SK-N-SH (cell line): ENCODE results near the gene PSMD13. TPM values are rescaled to one million over a fixed set of nuclear protein-coding genes. Genes with fewer than 3 reads are reported as not detected.

Experiments
- CTCF ChIA-PET: fragments of 300-600, 350-600 bp; formaldehyde crosslinking; extraction: SDS; loops from one replicate; lab custom pipeline; 2021; lab: Yijun Ruan, JAX
- POLR2A ChIA-PET: fragments of 350-600 bp; sonication (Branson Sonifier 250); formaldehyde crosslinking; extraction: SDS; loops from one replicate; lab custom pipeline; 2020; ENCODE audit warnings: antibody characterized with exemption, inconsistent platforms; lab: Yijun Ruan, JAX
- DNase-seq: peaks from one replicate; pipeline ENCODE4 v3.0.0; 2012
- H2AFZ ChIP-seq: fragments of 200-600 bp; sonication (generic); 2 replicates; pipeline ENCODE4 v1.8.1; 2016; ENCODE audit warnings: antibody characterized with exemption, mild to moderate bottlenecking, low read depth
- H3F3A ChIP-seq: fragments of 200-600 bp; sonication (generic); replicated peaks from 2 replicates; pipeline ENCODE3; 2016; ENCODE audit warnings: antibody characterized with exemption, mild to moderate bottlenecking; ENCODE audit not compliant: insufficient read depth
- H3K27ac ChIP-seq, 2 experiments: fragments of 200-500 bp in 1 of 2; fragments of 200-600 bp in 1 of 2; sonication (Bioruptor generic) in 1 of 2; sonication (generic), shearing (Covaris generic) in 1 of 2; 2 replicates each; pipeline versions ENCODE4 v1.5.1 to v1.6.1; 2014 to 2016; ENCODE audit warnings: low read depth in 2 of 2, inconsistent platforms in 1 of 2, low read length in 1 of 2, mild to moderate bottlenecking in 1 of 2, mixed read lengths in 1 of 2
- H3K27me3 ChIP-seq: fragments of 200-600 bp; sonication (generic), shearing (Covaris generic); 2 replicates; pipeline ENCODE4 v1.6.1; 2016; ENCODE audit warnings: mixed run types; ENCODE audit not compliant: insufficient read depth
- H3K36me3 ChIP-seq, 2 experiments: fragments of 200-500 bp in 1 of 2; fragments of 200-600 bp in 1 of 2; sonication (Bioruptor generic) in 1 of 2; sonication (generic) in 1 of 2; replicated peaks in 1 of 2; 2 replicates each; pipeline versions ENCODE3 to v1.5.1; 2014 to 2016; ENCODE audit warnings: low read length in 1 of 2, mild to moderate bottlenecking in 1 of 2; ENCODE audit not compliant: insufficient read depth in 2 of 2, control insufficient read depth in 1 of 2
- H3K4me1 ChIP-seq, 2 experiments: fragments of 200-500 bp in 1 of 2; fragments of 200-600 bp in 1 of 2; sonication (Bioruptor generic) in 1 of 2; sonication (generic), shearing (Covaris generic) in 1 of 2; 2 replicates each; pipeline versions ENCODE4 v1.5.1 to v1.6.1; 2014 to 2016; ENCODE audit warnings: low read depth in 1 of 2, low read length in 1 of 2, mixed run types in 1 of 2; ENCODE audit not compliant: insufficient read depth in 2 of 2, control insufficient read depth in 1 of 2
- H3K4me2 ChIP-seq: fragments of 200-600 bp; sonication (generic), shearing (Covaris generic); 2 replicates; pipeline ENCODE4 v1.6.1; 2017; ENCODE audit warnings: mixed run types
- H3K4me3 ChIP-seq, 2 experiments: fragments of 200-500 bp in 1 of 2; fragments of 200-600 bp in 1 of 2; sonication (Bioruptor generic) in 1 of 2; sonication (generic), shearing (Covaris generic) in 1 of 2; 2 replicates each; pipeline versions ENCODE4 v1.5.1 to v1.8.1; 2014 to 2016; ENCODE audit warnings: low read depth in 2 of 2, inconsistent platforms in 1 of 2, low read length in 1 of 2, mild to moderate bottlenecking in 1 of 2, mixed read lengths in 1 of 2, moderate library complexity in 1 of 2
- H3K79me2 ChIP-seq: fragments of 200-600 bp; sonication (generic); 2 replicates; pipeline ENCODE4 v1.8.1; 2017; ENCODE audit warnings: mild to moderate bottlenecking; ENCODE audit not compliant: insufficient read depth
- H3K9ac ChIP-seq: fragments of 200-600 bp; sonication (generic); 2 replicates; pipeline ENCODE4 v1.6.1; 2017; ENCODE audit warnings: mixed run types
- H3K9me2 ChIP-seq: fragments of 200-600 bp; sonication (generic); 2 replicates; pipeline ENCODE4 v1.6.1; 2017; ENCODE audit warnings: mixed run types
- H3K9me3 ChIP-seq: fragments of 200-600 bp; sonication (generic); 2 replicates; pipeline ENCODE4 v1.6.1; 2017; ENCODE audit warnings: mixed run types, mild to moderate bottlenecking, moderate library complexity
- H4K20me1 ChIP-seq: fragments of 200-600 bp; sonication (generic); 2 replicates; pipeline ENCODE4 v1.6.1; 2017; ENCODE audit warnings: mild to moderate bottlenecking, mixed run types; ENCODE audit not compliant: insufficient read depth
- ELF1 ChIP-seq: IDR thresholded peaks from 2 replicates; pipeline ENCODE4 v1.4.0; 2012
- FOXM1 ChIP-seq: IDR thresholded peaks from 2 replicates; pipeline ENCODE4 v1.4.0; 2012; ENCODE audit warnings: low read depth, mild to moderate bottlenecking
- GABPA ChIP-seq: IDR thresholded peaks from 2 replicates; pipeline ENCODE4 v1.4.0; 2012; ENCODE audit warnings: low read depth, mild to moderate bottlenecking
- JUND ChIP-seq: IDR thresholded peaks from 2 replicates; pipeline ENCODE4 v1.4.0; 2012
- MEF2A ChIP-seq: IDR thresholded peaks from 2 replicates; pipeline ENCODE4 v1.4.0; 2012; ENCODE audit warnings: low read depth, borderline replicate concordance
- NFIC ChIP-seq: IDR thresholded peaks from 2 replicates; pipeline ENCODE4 v1.4.0; 2012; ENCODE audit warnings: borderline replicate concordance
- NRF1 ChIP-seq: IDR thresholded peaks from 2 replicates; pipeline ENCODE4 v1.6.1; 2012; ENCODE audit warnings: low read depth, mild to moderate bottlenecking, low read length
- POLR2AphosphoS5 ChIP-seq: IDR thresholded peaks from 2 replicates; pipeline ENCODE4 v1.6.1; 2012; ENCODE audit warnings: low read depth, low read length
- RFX5 ChIP-seq: IDR thresholded peaks from 2 replicates; pipeline ENCODE4 v1.6.1; 2012; ENCODE audit warnings: mild to moderate bottlenecking, improper control_type of control experiment, low read length
- SIN3A ChIP-seq: IDR thresholded peaks from 2 replicates; pipeline ENCODE4 v1.6.1; 2012; ENCODE audit warnings: low read depth, mild to moderate bottlenecking, low read length, moderate library complexity, borderline replicate concordance
- TAF1 ChIP-seq: IDR thresholded peaks from 2 replicates; pipeline ENCODE4 v1.6.1; 2012; ENCODE audit warnings: low read depth, mild to moderate bottlenecking, low read length, moderate library complexity, borderline replicate concordance
- TCF12 ChIP-seq: IDR thresholded peaks from 2 replicates; pipeline ENCODE4 v1.4.0; 2012
- TEAD4 ChIP-seq: IDR thresholded peaks from 2 replicates; pipeline ENCODE4 v1.4.0; 2012; ENCODE audit warnings: mild to moderate bottlenecking, borderline replicate concordance; ENCODE audit not compliant: insufficient read depth
- YY1 ChIP-seq: IDR thresholded peaks from 2 replicates; pipeline ENCODE4 v1.4.0; 2012; ENCODE audit warnings: low read depth, mild to moderate bottlenecking
- WGBS: methylation state at CpG from one replicate; pipeline ENCODE4 v1.1.6; 2017; ENCODE audit warnings: low lambda C conversion rate; 5-methylcytosine and 5-hydroxymethylcytosine counted together
- polyA plus RNA-seq, 3 experiments: library from polyadenylated mRNA; depleted of rRNA; stranded (reverse); fragments of >200 nt; gene quantifications; 2 replicates each; pipeline ENCODE4 v1.2.3, GENCODE V29; 2012
- TF ChIP-seq, protein P1 (sequence below): IDR thresholded peaks from 2 replicates; pipeline ENCODE4 v1.6.1; 2012; ENCODE audit warnings: mild to moderate bottlenecking, low read depth, low read length, moderate library complexity
- TF ChIP-seq, protein P2 (sequence below): fragments of 150-350 bp; IDR thresholded peaks from 2 replicates; pipeline ENCODE4 v1.6.1; 2016; ENCODE audit warnings: mild to moderate bottlenecking, low read depth, low read length
- TF ChIP-seq, protein P3 (sequence below): IDR thresholded peaks from 2 replicates; pipeline ENCODE4 v1.4.0; 2012; ENCODE audit warnings: low read depth, borderline replicate concordance
- TF ChIP-seq, protein P4 (sequence below): IDR thresholded peaks from 2 replicates; pipeline ENCODE4 v1.4.0; 2012; ENCODE audit warnings: low read depth

The PSMD13 gene
- polyA plus RNA-seq, 1 of the 3 experiments (the other 2 are of a cell fraction), result 196 TPM

DNA sequence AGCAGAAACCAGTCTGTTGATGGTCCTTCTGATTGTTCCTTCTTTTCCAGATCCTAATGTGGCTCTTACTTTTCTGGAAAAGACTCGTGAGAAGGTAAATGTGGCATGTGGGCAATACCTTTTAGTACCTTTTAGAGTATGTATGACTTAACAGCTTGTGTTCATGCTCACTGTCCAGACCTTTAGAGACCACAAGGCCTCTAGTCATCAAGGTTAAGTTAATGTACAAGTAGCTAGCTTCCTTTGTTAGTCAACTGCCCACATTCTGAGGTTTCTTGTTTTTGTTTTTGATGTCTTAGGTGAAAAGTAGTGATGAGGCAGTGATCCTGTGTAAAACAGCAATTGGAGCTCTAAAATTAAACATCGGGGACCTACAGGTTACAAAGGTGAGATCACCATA is 7.6 kb downstream of the PSMD13 start (continued):
- TF ChIP-seq, protein P1, sequence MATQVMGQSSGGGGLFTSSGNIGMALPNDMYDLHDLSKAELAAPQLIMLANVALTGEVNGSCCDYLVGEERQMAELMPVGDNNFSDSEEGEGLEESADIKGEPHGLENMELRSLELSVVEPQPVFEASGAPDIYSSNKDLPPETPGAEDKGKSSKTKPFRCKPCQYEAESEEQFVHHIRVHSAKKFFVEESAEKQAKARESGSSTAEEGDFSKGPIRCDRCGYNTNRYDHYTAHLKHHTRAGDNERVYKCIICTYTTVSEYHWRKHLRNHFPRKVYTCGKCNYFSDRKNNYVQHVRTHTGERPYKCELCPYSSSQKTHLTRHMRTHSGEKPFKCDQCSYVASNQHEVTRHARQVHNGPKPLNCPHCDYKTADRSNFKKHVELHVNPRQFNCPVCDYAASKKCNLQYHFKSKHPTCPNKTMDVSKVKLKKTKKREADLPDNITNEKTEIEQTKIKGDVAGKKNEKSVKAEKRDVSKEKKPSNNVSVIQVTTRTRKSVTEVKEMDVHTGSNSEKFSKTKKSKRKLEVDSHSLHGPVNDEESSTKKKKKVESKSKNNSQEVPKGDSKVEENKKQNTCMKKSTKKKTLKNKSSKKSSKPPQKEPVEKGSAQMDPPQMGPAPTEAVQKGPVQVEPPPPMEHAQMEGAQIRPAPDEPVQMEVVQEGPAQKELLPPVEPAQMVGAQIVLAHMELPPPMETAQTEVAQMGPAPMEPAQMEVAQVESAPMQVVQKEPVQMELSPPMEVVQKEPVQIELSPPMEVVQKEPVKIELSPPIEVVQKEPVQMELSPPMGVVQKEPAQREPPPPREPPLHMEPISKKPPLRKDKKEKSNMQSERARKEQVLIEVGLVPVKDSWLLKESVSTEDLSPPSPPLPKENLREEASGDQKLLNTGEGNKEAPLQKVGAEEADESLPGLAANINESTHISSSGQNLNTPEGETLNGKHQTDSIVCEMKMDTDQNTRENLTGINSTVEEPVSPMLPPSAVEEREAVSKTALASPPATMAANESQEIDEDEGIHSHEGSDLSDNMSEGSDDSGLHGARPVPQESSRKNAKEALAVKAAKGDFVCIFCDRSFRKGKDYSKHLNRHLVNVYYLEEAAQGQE, result no peak
- TF ChIP-seq GABPA (no peak), TAF1 (no peak), TCF12 (no peak)
- TF ChIP-seq, protein P2, sequence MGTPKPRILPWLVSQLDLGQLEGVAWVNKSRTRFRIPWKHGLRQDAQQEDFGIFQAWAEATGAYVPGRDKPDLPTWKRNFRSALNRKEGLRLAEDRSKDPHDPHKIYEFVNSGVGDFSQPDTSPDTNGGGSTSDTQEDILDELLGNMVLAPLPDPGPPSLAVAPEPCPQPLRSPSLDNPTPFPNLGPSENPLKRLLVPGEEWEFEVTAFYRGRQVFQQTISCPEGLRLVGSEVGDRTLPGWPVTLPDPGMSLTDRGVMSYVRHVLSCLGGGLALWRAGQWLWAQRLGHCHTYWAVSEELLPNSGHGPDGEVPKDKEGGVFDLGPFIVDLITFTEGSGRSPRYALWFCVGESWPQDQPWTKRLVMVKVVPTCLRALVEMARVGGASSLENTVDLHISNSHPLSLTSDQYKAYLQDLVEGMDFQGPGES, result no peak

DNA sequence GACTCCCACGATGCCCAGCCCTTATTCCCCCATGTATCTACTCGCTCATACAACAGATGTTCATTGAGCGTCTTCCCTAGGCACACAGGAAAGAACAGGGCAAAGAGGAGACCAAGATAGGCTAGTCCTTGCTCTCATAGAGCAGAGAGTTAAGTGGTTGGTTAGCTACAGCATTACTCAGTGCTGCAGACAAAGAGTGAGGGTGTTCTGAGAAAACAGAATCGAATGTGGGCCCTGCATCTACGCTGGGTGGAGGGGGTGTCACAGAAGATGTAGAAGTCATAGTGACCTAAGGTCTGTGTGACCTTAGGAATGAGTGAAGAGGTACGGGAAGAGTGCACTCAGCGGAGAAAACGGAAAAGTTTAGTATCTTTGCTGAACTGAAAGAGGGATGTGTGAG is 12.3 kb downstream of the PSMD13 start:
- ChIA-PET POLR2A (interaction anchor here (1.0 kb wide), 1 partner anchor 42 kb away, joined by 3 read pairs; the partner anchor contains the start of gene BET1L), CTCF (interaction anchor here (0.6 to 1.2 kb wide), 5 partner anchors 19 to 199 kb away, joined by 3 to 6 read pairs (median 3); no protein-coding TSS in a partner anchor)
- H3F3A ChIP-seq, result peaks cover 10% of the 10 kb centered on the region
- H3K27me3 ChIP-seq, result no peaks in the 10 kb centered on the region
- TF ChIP-seq SIN3A (no peak), ELF1 (no peak), FOXM1 (no peak), NFIC (no peak), MEF2A (no peak), YY1 (no peak), GABPA (no peak), JUND (no peak), RFX5 (no peak), TCF12 (no peak), TEAD4 (no peak), NRF1 (no peak), POLR2AphosphoS5 (no peak)
- TF ChIP-seq, protein P3, sequence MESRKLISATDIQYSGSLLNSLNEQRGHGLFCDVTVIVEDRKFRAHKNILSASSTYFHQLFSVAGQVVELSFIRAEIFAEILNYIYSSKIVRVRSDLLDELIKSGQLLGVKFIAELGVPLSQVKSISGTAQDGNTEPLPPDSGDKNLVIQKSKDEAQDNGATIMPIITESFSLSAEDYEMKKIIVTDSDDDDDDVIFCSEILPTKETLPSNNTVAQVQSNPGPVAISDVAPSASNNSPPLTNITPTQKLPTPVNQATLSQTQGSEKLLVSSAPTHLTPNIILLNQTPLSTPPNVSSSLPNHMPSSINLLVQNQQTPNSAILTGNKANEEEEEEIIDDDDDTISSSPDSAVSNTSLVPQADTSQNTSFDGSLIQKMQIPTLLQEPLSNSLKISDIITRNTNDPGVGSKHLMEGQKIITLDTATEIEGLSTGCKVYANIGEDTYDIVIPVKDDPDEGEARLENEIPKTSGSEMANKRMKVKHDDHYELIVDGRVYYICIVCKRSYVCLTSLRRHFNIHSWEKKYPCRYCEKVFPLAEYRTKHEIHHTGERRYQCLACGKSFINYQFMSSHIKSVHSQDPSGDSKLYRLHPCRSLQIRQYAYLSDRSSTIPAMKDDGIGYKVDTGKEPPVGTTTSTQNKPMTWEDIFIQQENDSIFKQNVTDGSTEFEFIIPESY, result no peak
- TF ChIP-seq, protein P4, sequence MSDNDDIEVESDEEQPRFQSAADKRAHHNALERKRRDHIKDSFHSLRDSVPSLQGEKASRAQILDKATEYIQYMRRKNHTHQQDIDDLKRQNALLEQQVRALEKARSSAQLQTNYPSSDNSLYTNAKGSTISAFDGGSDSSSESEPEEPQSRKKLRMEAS, result no peak
- TF ChIP-seq, protein P2, result no peak
- H3K79me2 ChIP-seq, result no peaks in the 10 kb centered on the region; the same call in 1 of the 2 replicates
- no peaks in the 10 kb centered on the region for H3K9me2 ChIP-seq
- no peaks in the 10 kb centered on the region for H3K9me3 ChIP-seq
- H4K20me1 ChIP-seq, result no peaks in the 10 kb centered on the region; the same call in 1 of the 2 replicates
- H3K9ac ChIP-seq, result no peak overlapping the region
- WGBS, result 85% methylated on average over 8 of the region's 8 CpGs
- H2AFZ ChIP-seq, result no peak overlapping the region
- H3K4me2 ChIP-seq, result no peak overlapping the region
- peaks cover 57 to 80% of the 10 kb centered on the region in 2 experiments for H3K36me3 ChIP-seq
- H3K27ac ChIP-seq, result no peak overlapping the region
- no peak overlapping the region for H3K4me3 ChIP-seq
- no peak for DNase-seq
- no peaks in the 10 kb centered on the region for H3K4me1 ChIP-seq
